ENCODE data around the gene TM9SF4.

Gene TM9SF4

GRCh38 chr20:32130965-32131364 is 21.5 kb downstream of the TM9SF4 start:
- no peak for DNase-seq

- no peak for DNase-seq
These were observed 23.5 kb downstream of the TM9SF4 start for GRCh38 chr20:32132911-32133549.

GRCh38 chr20:32134026-32134425 is 24.5 kb downstream of the TM9SF4 start:
- DNase-seq, result no peak

DNA sequence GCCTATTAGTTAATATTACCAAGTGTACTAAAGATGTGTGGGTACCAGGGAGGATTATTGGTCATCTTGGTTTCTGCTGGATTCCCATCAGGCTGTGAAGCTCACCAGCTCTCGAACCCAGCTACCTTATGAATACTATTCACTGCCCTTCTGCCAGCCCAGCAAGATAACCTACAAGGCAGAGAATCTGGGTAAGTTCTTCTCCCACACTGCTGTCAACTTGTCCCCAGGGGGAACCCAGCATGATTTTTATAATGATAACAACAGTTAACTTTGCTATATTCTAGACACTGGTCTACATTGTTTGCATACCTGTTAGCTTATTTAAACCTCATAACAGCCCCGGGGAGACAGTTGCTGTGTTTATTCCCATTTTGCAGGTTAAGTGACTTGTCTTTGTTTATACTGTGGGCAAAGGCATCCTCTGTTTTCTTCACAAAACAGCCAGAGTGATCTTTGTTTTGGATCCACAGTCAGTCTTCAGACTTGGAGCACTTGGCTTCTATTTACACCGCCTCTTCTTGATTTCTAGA is 26.5 kb downstream of the TM9SF4 start:
- no peak for DNase-seq

- DNase-seq, result no peak
These were observed 29.4 kb downstream of the TM9SF4 start for GRCh38 chr20:32138921-32139320.

DNA sequence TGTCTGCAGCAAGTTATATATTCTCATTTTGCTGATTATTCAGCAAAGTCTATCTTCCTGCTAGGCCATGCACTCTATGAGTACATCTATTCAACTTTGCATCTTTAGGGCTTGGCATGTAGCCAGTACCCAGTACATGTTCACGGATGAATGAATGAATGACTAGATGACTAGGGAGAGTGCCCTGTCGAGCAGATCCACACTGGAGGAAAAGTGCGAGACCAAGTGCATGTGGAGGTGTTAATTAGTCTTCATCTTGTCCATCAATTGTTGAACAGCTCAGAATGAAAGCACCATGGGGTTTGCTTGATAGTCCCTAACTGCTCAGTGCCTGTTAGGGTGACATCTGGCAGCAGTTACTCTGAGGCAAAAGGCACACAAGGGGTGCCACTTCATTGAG is 30.4 kb downstream of the TM9SF4 start:
- no peak for DNase-seq

DNA sequence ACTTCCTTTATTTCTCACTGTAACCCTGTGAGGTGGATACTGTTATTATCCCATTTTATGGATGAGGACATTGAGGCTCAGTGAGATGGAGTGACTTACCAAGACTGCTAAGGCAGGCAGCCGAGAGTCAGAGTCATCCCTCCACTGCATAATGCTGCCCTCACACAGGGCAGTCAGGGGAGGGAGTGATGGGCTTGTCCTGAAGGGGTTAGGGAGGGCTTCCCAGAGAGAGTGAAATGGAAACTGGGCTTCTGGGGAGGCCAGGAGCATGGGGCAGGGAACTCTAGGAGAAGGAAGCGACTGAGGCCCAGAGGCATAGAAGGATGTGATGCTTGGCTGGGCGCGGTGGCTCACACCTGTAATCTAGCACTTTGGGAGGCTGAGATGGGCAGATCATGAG is 31.1 kb downstream of the TM9SF4 start:
- DNase-seq, result no peak

GRCh38 chr20:32141465-32141980 is 32.0 kb downstream of the TM9SF4 start:
- no peak for DNase-seq

- no peak for DNase-seq
These were observed 32.6 kb downstream of the TM9SF4 start for GRCh38 chr20:32142088-32142487.

GRCh38 chr20:32142991-32143390 is 33.5 kb downstream of the TM9SF4 start:
- DNase-seq, result no peak

GRCh38 chr20:32144898-32145662 is 35.6 kb downstream of the TM9SF4 start:
- no peak for DNase-seq

DNA sequence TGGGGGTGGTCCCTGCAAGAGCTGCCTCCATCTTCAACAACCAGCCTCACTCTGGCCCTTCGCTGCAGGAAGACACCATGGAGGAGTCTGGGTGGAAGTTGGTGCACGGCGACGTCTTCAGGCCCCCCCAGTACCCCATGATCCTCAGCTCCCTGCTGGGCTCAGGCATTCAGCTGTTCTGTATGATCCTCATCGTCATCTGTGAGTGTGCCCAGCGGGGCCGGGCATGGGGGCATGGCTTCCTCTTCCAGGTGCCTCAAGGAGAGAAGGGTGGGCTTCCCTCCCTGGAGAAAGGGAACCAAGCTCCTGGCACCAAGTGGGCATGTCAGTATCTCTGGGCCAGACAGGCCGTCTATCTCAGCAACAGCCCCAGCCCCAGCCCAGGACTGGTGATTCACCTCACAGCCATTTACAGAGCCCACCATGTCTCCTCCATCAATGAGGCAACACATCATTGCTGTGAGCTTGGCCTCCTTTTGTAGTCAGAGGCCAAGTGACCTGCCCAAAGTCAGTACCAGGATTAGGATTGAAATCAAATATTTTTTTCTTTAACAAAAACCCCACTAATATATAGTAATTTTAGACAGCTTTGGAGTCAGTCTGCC is 40.2 kb downstream of the TM9SF4 start:
- DNase-seq, result no peak

DNA sequence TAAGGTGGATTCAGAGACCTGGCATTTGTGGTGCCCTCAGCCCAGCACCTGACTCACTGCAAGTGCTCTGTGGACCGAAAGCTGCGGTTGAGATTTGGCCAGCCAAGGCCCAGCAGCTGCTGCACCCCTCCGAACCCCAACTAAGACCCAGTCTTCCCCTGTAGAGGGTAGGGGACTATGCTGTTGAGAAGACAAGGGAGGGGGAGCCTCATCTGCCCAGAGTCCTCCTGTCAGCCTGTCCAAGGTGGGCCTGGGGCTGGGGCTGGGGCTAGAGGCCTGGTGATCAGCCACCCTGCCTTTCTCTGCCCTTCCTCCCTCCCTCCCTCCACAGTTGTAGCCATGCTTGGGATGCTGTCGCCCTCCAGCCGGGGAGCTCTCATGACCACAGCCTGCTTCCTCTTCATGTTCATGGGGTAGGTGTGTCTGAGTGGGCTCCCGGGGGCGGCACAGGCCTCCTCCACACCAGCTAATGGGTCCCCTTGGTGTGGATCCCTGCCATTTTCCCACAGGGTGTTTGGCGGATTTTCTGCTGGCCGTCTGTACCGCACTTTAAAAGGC is 40.9 kb downstream of the TM9SF4 start:
- no peak for DNase-seq

DNA sequence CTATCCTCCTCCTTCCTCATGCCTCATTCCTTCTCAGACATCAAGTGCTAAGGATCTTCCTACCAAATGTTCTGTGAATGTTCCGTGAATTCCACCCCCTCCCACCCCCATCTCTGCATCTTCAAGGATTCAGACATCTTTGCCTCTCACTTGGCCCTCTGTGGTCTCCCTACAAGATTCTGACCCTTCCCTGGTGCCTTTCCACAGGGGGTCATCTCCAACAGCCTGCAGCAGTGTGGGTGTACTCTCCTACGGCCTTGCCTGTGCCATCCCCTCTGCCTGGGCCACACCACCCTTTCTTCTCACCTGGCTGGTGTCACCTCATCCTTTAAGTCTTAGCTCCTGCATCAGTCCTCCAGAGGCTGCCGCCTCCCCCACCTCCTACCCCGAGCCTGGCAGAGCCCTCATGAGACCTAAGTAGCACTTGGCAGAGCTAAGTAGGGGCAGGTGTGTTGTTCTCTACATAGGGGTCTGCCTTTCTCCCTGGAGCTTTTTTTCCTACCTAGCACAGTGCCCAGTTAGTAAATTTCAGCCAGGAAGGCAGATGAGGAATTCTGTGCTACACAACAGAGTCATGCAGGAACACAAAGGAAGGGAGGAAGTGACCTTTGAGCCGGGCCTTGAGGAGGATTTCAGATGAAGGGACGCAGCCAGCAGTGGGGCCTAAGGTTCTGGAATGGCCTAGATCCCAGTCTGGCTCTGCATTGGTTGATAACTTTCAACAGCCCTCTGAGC is 43.1 kb downstream of the TM9SF4 start:
- no peak for DNase-seq

- no peak for DNase-seq
These were observed 43.7 kb downstream of the TM9SF4 start for GRCh38 chr20:32153156-32153665.

GRCh38 chr20:32153771-32154170 is 44.3 kb downstream of the TM9SF4 start:
- DNase-seq, result no peak

GRCh38 chr20:32155017-32155981 is 45.8 kb downstream of the TM9SF4 start:
- peak; percentile 36 for DNase-seq

DNA sequence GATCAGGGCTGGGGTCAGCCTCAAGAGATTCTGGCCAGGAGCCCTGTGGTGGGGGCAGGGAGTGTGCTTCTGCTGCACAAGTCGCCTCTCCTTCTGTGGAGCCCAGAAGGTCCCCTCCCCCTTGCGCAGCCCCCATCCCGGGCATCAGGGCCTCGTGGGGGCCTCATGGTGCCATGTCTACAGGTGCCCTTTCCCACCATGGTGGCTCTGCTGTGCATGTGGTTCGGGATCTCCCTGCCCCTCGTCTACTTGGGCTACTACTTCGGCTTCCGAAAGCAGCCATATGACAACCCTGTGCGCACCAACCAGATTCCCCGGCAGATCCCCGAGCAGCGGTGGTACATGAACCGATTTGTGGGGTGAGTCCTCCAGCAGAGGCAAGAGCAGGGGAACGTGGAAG is 48.1 kb downstream of the TM9SF4 start:
- DNase-seq, result no peak

GRCh38 chr20:32158351-32158750 is 48.8 kb downstream of the TM9SF4 start:
- no peak for DNase-seq

GRCh38 chr20:32158943-32159660 is 49.6 kb downstream of the TM9SF4 start:
- peak; percentile 28 for DNase-seq
